GM18870 (cell line): ENCODE measurements around the gene NUCB1.
"Not testable (repeated sequence)": the region's sequence is repeated elsewhere in the genome, so short reads cannot be mapped to it uniquely, and the experiment has no call there.

Experiments used
- ATAC-seq: cut with Tn5 transposase; IDR thresholded peaks from one replicate; pipeline ENCODE4 v1.9.1; 2021; ENCODE audit warnings: moderate library complexity; ENCODE audit not compliant: unreplicated experiment

Gene NUCB1

GRCh38 chr19:48874303-48875135 is 25.6 kb upstream of the NUCB1 start:
- no peak for ATAC-seq

GRCh38 chr19:48876043-48876981 is 23.8 kb upstream of the NUCB1 start:
- not testable (repeated sequence) for ATAC-seq

DNA sequence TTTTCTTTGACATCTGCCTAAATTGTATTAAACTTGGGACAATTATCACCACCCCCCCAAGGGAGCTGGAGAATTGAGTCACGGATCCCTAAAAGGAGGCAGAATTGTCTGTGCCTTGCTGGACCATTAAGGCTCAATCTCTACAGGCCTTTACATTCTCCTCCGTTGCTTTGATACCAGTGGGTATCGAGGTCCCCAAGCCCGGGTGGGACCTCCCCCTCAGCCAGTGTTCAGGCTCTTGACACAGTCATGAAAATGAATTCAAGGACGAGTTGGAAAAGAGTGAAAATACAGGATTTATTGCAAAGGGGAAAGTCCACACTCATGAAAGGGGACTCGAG is 22.3 kb upstream of the NUCB1 start:
- ATAC-seq = no peak

DNA sequence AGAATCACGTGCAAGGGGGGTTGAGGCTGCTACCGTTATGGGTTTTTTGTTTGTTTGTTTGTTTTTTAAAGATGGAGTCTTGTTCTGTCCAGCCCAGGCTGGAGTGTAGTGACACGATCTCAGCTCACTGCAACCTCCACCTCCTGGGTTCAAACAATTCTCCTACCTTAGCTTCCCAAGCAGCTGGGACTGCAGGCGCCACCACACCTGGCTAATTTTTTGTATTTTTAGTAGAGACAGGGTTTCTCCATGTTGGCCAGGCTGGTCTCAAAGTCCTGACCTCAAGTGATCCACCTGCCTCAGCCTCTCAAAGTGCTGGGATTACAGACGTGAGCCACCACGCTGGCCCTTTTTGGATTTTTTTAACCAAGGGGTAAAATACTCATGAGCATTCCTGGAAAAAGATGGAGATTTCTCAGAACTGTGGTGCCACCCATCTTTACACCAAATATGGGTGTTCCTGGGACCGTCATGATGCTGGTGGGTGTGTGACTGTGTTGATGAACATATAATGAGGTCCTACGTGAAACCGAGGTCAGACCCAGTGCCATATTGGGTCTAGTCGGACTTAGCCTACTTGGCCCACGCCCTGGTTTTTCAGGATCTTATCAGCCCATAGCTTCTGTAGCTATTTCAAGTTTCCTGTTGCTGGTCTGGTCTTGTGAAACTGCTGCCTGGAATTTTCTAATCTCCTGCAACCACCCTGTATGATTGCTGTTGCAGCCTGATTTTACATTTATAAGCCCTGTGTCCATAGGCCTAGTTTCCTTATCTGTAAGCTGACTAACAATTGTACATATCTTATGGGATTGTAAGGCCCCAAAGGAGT is 21.7 kb upstream of the NUCB1 start:
- ATAC-seq = no peak

DNA sequence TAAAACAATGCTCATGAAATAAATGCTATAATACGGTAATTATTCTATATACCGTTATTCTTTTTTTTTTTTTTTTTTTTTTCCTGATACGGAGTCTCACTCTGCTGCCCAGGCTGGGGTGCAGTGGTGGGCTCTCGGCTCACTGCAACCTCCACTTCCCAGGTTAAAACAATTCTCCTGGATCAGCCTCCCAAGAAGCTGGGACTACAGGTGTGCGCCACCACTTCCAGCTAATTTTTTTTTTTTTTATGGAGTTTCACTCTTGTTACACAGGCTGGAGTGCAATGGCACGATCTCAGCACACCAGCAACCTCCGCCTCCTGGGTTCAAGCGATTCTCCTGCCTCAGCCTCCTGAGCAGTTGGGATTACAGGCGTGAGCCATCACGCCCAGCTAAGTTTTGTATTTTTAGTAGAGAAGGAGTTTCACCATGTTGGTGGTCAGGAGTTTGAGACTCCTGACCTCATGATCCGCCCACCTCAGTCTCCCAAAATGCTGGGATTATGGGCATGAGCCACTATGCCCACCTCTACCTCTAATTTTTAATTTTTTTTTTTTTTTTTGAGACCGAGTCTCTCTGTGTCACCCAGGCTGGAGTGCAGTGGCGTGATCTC is 21.0 kb upstream of the NUCB1 start:
- no peak for ATAC-seq

DNA sequence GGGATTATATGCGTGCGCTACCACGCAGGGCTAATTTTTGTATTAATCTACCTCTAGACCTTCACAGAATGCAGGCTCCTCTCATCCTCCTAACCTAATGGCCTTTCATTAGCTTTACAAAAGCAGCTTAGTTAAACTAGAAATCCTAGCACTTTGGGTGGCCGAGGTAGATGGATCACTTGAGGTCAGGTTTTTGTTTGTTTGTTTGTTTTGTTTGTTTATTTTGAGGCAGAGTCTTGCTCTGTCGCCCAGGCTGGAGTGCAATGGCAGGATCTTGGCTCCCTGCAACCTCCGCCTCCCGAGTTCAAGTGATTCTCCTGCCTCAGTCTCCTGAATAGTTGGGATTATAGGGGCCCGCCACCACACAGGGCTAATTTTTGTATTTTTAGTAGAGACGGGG is 20.4 kb upstream of the NUCB1 start:
- ATAC-seq = not testable (repeated sequence)

GRCh38 chr19:48881741-48882657 is 18.1 kb upstream of the NUCB1 start:
- no peak for ATAC-seq

- no peak for ATAC-seq
These were observed 16.4 kb upstream of the NUCB1 start for GRCh38 chr19:48883726-48884125.

DNA sequence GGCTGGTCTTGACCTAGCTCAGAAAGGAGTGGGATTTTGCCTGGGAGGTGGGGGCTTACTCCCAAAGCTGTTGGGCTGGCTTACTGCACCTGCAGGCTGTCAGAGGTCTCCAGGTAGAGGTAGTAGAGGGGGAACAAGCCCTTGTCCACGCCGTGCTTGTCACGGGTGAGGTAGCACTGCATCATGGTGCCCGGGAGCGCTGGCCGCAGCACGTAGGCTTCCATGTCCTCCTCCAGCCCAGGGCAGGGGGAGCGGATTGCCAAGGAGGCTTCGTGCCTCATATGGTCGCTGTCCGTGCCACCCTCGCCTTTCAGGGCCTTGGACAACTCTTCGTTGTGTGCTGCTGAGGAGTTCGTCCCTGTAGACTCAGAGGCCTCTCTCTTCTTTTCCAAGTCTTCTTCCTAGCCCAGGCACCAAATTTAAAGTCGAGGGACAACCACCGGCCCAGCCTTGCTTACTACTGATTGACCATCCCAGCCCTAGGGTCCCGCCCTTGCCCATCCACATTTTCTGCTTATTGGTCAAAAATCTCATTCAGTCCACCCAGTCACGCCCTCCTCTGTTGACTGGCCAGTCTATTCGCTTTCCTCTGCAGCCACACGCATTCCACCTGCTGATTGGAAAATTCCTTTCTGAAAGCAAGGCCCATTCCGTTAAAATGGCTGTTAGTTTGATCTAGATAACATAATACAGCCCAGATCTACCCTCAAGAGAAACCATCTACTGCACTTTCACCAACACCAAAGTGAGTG is 12.1 kb upstream of the NUCB1 start:
- ATAC-seq = no peak

DNA sequence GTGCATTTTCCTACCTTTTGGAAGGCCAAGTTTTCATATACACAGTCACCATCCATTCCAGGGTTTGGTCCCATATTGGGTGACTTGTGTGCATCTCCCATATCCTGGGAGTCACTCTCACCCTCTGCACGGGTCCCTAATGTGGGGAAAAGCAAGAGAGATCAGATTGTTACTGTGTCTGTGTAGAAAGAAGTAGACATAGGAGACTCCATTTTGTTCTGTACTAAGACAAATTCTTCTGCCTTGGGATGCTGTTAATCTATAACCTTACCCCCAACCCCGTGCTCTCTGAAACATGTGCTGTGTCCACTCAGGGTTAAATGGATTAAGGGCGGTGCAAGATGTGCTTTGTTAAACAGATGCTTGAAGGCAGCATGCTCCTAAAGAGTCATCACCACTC is 10.6 kb upstream of the NUCB1 start:
- ATAC-seq = not testable (repeated sequence)

DNA sequence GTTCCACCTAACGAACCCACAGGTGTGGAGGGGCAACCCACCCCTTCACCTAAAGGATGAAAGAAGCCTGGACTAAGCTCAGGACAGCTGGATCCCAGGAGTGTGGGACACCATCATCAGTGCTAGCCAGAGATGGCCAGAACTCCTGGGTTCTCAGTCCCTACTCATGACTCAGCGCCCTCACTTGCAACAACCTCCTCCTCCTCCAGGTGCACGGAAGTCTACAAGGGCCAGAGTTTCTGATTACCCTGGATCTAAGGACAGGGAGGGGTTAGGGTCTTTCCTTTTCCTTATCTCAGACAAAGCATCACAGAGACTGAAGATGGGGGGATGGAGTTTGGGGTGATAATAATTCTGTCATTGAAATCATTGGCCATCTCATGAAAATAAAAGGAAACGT is 9.6 kb upstream of the NUCB1 start:
- ATAC-seq = no peak

- ATAC-seq = no peak
These were observed 4.9 kb upstream of the NUCB1 start for GRCh38 chr19:48895226-48895625.

DNA sequence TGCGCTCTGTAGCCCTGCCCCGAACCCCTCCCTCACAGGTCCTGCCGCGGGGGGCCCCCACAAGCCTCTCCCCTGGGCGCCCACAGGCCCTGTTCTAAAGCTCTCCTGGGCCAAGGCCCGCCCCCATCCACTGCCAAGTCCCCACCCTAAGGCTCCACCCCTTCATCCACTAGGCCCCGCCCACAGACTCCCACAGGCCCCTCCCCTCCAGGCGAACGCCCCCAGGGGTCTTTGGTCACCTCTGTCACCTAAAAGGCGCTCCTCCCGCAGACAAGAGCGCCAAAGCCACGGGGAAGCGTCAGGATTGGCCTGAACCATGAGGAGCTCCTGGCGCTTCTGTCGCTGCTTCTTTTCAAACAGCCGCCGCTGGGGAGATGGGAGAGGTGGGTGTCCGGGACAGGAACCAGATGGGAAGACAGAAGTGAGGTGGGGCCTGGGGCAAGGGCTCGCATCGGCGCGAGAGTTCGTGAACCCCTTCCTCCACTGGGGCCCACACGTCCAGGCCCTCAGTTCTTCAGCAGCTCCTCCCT is 3.9 kb upstream of the NUCB1 start:
- ATAC-seq = no peak

DNA sequence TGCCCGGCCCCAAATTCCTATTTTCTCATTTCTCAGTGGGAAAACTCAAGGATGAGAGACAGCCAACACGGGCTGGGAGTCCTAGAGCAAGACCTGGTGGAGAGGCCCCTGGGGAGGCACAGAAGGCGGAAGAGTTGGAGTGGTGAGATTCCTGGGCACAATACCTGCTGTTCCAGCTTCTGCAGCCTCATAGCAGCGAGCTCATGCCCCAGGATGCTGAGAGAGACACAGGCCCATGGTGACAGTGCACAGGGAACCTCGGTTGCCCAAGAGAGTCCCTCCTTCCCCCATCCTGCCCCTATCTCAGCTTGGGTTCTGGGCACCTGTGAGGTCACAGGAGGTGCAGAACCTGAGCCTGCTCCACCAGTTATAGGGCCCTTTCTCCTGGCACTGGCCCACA is 2.9 kb upstream of the NUCB1 start:
- no peak for ATAC-seq

DNA sequence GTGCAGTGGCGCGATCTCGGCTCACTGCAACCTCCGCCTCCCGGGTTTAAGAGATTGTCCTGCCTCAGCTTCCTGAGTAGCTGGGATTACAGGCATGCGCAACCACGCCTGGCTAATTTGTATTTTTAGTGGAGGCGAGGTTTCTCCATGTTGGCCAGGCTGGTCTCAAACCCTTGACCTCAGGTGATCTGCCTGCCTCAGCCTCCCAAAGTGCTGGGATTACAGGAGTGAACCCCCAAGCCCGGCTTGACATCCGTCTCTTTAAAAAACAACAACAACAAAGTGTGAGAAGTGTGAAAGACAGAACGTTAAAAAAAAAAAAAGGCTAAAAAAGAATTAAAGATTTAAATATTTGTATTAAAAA is 744 bp upstream of the NUCB1 start:
- ATAC-seq = not testable (repeated sequence)

DNA sequence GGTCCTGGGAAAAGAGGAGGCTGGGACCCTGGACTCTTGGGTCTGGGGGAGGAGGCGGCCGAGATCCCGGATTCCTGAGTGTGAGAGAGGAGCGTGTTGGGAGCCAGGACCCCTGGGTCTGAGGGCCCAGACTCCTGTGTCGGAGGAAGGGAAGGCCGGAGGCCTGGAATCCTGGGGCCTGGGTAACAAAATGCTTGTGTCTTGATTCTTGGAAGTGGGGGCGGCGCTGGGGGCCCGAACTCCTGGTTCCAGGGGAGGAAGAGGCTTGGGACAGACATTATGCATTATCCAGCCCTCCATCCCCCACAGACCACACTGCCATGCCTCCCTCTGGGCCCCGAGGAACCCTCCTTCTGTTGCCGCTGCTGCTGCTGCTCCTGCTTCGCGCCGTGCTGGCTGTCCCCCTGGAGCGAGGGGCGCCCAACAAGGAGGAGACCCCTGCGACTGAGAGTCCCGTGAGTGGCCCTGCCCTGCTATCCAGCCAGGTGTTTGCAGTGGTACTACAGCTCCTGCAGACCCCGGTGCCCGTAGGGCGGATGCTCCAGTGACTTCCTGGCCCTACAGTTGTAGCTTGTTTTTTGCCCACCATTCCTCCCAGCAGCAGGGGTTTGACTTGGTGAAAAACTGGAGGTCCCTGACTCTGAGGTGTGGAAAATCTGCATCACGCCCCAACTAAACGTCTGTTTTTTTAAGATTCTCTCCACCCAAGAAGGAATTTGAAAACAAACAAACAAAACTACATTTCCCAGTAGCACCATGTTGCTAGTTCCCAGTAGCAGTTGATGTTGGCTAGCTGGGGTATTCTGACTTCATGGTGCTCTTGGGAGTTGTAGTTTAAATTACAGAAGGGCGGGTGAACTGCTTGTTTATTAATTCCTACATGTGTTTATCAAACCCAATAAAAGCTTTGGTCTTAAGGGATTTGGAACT is 630 bp downstream of the NUCB1 start:
- no peak for ATAC-seq

DNA sequence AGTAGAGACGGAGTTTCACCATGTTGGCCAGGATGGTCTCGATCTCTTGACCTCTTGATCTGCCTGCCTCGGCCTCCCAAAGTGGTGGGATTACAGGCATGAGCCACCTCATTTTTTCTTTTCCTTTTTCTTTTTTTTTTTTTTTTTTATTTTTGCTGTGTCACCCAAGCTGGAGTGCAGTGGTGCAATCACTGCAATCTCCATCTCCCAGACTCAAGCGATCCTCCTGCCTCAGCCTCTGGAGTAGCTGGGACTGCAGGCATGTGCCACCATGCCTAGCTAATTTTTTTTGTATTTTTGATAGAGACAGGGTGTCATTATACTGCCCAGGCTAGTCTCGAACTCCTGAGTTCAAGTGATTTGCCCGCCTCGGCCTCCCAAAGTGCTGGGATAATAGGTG is 2.2 kb downstream of the NUCB1 start:
- not testable (repeated sequence) for ATAC-seq

DNA sequence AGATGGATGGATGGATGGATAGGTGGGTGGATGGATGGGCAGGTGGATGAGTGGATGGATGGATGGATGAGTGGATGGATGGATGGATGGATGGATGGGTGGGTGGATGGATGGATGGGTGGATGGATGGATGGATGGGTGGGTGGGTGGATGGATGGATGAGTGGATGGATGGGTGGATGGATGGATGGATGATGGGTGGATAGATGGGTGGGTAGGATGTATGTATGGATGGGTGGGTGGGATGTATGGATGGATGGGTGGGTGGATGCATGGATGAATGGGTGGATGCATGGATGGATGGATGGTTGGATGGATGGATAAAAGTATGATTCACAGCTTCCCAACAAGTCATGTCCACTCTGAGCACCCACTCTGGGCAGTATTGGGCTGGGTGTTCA is 3.7 kb downstream of the NUCB1 start:
- ATAC-seq = not testable (repeated sequence)
